KMS-11 (cell line): Measurements from ENCODE around the gene PYCR2.

ENCODE experiments used
- H2AFZ ChIP-seq: fragments of 200-600 bp; sonication (generic); 2 replicates; pipeline ENCODE4 v1.6.1; 2016; ENCODE audit warnings: antibody characterized with exemption, mixed run types, low read depth
- H3K27ac ChIP-seq: fragments of 200-600 bp; sonication (generic); 2 replicates; pipeline ENCODE4 v1.6.1; 2016; ENCODE audit warnings: mild to moderate bottlenecking, mixed run types
- H3K27me3 ChIP-seq: fragments of 200-600 bp; sonication (generic); 2 replicates; pipeline ENCODE4 v1.6.1; 2017; ENCODE audit warnings: mild to moderate bottlenecking, low read depth, mixed run types, moderate library complexity; ENCODE audit not compliant: insufficient read depth
- H3K36me3 ChIP-seq: fragments of 200-600 bp; sonication (generic); 2 replicates; pipeline ENCODE4 v1.6.1; 2017; ENCODE audit warnings: mild to moderate bottlenecking, mixed run types; ENCODE audit not compliant: insufficient read depth
- H3K4me1 ChIP-seq: fragments of 200-600 bp; sonication (generic); 2 replicates; pipeline ENCODE4 v1.6.1; 2016; ENCODE audit warnings: mild to moderate bottlenecking, low read depth, mixed run types; ENCODE audit not compliant: poor library complexity, severe bottlenecking
- H3K4me2 ChIP-seq: fragments of 200-600 bp; sonication (generic); 2 replicates; pipeline ENCODE4 v1.7.0; 2016; ENCODE audit warnings: mild to moderate bottlenecking, mixed run types
- H3K4me3 ChIP-seq: fragments of 200-600 bp; sonication (generic); IDR thresholded peaks from 2 replicates; pipeline ENCODE4 v1.6.1; 2017; ENCODE audit warnings: low read depth, low read length, mixed read lengths; ENCODE audit not compliant: insufficient read depth
- H3K79me2 ChIP-seq: fragments of 200-600 bp; sonication (generic); 2 replicates; pipeline ENCODE4 v1.6.1; 2016; ENCODE audit warnings: low read depth, mixed run types; ENCODE audit not compliant: insufficient read depth
- H3K9ac ChIP-seq: fragments of 200-600 bp; sonication (generic); 2 replicates; pipeline ENCODE4 v1.6.1; 2016; ENCODE audit warnings: mild to moderate bottlenecking, mixed run types
- H4K20me1 ChIP-seq: fragments of 200-600 bp; sonication (generic); 2 replicates; pipeline ENCODE4 v1.6.1; 2016; ENCODE audit warnings: mild to moderate bottlenecking, mixed run types; ENCODE audit not compliant: insufficient read depth
- CTCF ChIP-seq: fragments of 200-600 bp; sonication (generic); conservative IDR thresholded peaks from 2 replicates; pipeline ENCODE4 v1.6.1; 2017; ENCODE audit warnings: low read depth, mild to moderate bottlenecking, antibody characterized with exemption, low read length, moderate library complexity, mixed read lengths

Gene PYCR2

GRCh38 chr1:225926551-225927113 is 2.6 kb upstream of the PYCR2 start:
- TF ChIP-seq CTCF, result no peak
- no peak overlapping the region for H3K4me3 ChIP-seq
- no peak overlapping the region for H3K4me2 ChIP-seq
- H3K27me3 ChIP-seq, result no peaks in the 10 kb centered on the region
- no peaks in the 10 kb centered on the region for H3K36me3 ChIP-seq
- peaks cover 22% of the 10 kb centered on the region for H3K79me2 ChIP-seq
- H4K20me1 ChIP-seq, result no peaks in the 10 kb centered on the region
- peaks cover 24% of the 10 kb centered on the region for H3K4me1 ChIP-seq
- H2AFZ ChIP-seq, result no peak overlapping the region
- no peak overlapping the region for H3K9ac ChIP-seq
- H3K27ac ChIP-seq, result no peak overlapping the region

GRCh38 chr1:225923381-225923691 is 714 bp downstream of the PYCR2 start:
- Histone ChIP-seq H3K4me2 (peak overlapping the region; percentile 85), H3K79me2 (peaks cover 22% of the 10 kb centered on the region), H3K27ac (peak overlapping the region; percentile 76), H3K4me3 (peak overlapping the region; percentile 87), H3K9ac (peak overlapping the region; percentile 94), H3K4me1 (peaks cover 47% of the 10 kb centered on the region), H4K20me1 (no peaks in the 10 kb centered on the region), H2AFZ (peak overlapping the region; percentile 95; the same call in 1 of the 2 replicates), H3K27me3 (no peaks in the 10 kb centered on the region), H3K36me3 (no peaks in the 10 kb centered on the region)
- no peak for TF ChIP-seq CTCF

- Histone ChIP-seq H3K4me1 (peaks cover 49% of the 10 kb centered on the region), H3K79me2 (peaks cover 22% of the 10 kb centered on the region), H3K27me3 (no peaks in the 10 kb centered on the region), H3K4me3 (no peak overlapping the region), H2AFZ (no peak overlapping the region), H3K36me3 (no peaks in the 10 kb centered on the region), H3K9ac (no peak overlapping the region), H3K27ac (no peak overlapping the region), H3K4me2 (peak overlapping the region; percentile 85; the same call in 1 of the 2 replicates), H4K20me1 (no peaks in the 10 kb centered on the region)
- no peak for TF ChIP-seq CTCF
These were observed 2.0 kb downstream of the PYCR2 start for GRCh38 chr1:225921734-225922709.

GRCh38 chr1:225919906-225920305 is 4.1 kb downstream of the PYCR2 start:
- no peaks in the 10 kb centered on the region for H3K36me3 ChIP-seq
- H3K79me2 ChIP-seq, result peaks cover 22% of the 10 kb centered on the region
- H3K4me3 ChIP-seq, result no peak overlapping the region
- H3K27me3 ChIP-seq, result no peaks in the 10 kb centered on the region
- H3K9ac ChIP-seq, result no peak overlapping the region
- peak overlapping the region; percentile 13; the same call in 1 of the 2 replicates for H3K4me2 ChIP-seq
- no peak overlapping the region for H2AFZ ChIP-seq
- TF ChIP-seq CTCF, result no peak
- peaks cover 47% of the 10 kb centered on the region for H3K4me1 ChIP-seq
- H3K27ac ChIP-seq, result no peak overlapping the region; the same call in 1 of the 2 replicates
- no peaks in the 10 kb centered on the region for H4K20me1 ChIP-seq
